PC-9 (cell line): Measurements from ENCODE around the gene ATP2B3.

Source experiments
- EZH2 ChIP-seq: fragments of 200-600 bp; sonication (generic); IDR thresholded peaks from 2 replicates; pipeline ENCODE4 v1.8.0; 2017; ENCODE audit warnings: antibody characterized with exemption, low read depth
- TF ChIP-seq, protein P1 (sequence below): fragments of 200-600 bp; sonication (generic); conservative IDR thresholded peaks from 2 replicates; pipeline ENCODE4 v1.6.1; 2017; ENCODE audit warnings: mixed run types, antibody characterized with exemption, mild to moderate bottlenecking, moderate library complexity

DNA sequence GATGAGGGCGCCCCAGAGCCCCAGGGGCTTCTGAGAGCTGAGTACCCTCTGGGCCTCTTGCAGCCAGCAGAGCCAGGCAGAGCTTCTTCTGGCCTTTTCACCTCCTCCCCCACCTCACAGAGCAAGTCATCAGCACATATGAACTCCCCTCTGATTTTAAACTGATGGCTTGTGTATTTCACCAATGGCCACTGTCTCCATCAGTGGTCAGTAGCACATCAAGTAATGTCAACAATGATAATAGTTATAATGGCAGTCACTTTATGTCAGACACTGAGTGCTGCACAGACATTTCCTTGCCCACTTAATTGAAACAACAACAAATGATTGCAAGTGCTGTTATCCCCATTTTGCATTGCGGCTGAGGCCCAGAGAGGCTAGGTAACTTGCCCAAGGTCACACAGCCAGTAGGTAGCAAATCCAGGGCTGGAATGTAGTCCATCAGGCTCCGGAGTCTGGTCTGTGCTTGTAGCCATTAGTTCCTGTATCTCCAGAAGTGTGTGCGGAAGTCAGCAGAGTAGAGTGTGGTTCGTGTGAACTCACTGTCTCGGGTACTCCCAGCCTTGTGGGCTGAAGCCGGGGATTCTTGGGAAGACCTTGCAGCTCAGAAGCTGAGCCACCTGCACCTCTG is 3.0 kb downstream of the ATP2B3 start:
- TF ChIP-seq, protein P1, sequence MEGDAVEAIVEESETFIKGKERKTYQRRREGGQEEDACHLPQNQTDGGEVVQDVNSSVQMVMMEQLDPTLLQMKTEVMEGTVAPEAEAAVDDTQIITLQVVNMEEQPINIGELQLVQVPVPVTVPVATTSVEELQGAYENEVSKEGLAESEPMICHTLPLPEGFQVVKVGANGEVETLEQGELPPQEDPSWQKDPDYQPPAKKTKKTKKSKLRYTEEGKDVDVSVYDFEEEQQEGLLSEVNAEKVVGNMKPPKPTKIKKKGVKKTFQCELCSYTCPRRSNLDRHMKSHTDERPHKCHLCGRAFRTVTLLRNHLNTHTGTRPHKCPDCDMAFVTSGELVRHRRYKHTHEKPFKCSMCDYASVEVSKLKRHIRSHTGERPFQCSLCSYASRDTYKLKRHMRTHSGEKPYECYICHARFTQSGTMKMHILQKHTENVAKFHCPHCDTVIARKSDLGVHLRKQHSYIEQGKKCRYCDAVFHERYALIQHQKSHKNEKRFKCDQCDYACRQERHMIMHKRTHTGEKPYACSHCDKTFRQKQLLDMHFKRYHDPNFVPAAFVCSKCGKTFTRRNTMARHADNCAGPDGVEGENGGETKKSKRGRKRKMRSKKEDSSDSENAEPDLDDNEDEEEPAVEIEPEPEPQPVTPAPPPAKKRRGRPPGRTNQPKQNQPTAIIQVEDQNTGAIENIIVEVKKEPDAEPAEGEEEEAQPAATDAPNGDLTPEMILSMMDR, result no peak
- no peak for TF ChIP-seq EZH2
